ENCODE results near the gene COMMD6.
"Not testable (repeated sequence)": the region's sequence is repeated elsewhere in the genome, so short reads cannot be mapped to it uniquely, and the experiment has no call there.

The COMMD6 gene

GRCh38 chr13:75554981-75555380 is 17.3 kb upstream of the COMMD6 start:
- Histone ChIP-seq H3K9ac (ENCODE audit: low read length) (no peak overlapping the region), H3K27ac (ENCODE audit: low read depth, low read length) (no peak overlapping the region), H3K4me3 (ENCODE audit: low read depth, low read length) (no peak overlapping the region), H3K9me3 (ENCODE audit: control insufficient read depth, insufficient read depth, low read depth, low read length) (no peaks in the 10 kb centered on the region), H3K27me3 (ENCODE audit: control insufficient read depth, insufficient read depth, low read length) (no peaks in the 10 kb centered on the region), H3K36me3 (ENCODE audit: control insufficient read depth, insufficient read depth, low read length) (peaks cover 18% of the 10 kb centered on the region), H3K4me1 (ENCODE audit: control insufficient read depth, insufficient read depth, low read length) (peaks cover 4% of the 10 kb centered on the region; the same call in 1 of the 2 replicates)

DNA sequence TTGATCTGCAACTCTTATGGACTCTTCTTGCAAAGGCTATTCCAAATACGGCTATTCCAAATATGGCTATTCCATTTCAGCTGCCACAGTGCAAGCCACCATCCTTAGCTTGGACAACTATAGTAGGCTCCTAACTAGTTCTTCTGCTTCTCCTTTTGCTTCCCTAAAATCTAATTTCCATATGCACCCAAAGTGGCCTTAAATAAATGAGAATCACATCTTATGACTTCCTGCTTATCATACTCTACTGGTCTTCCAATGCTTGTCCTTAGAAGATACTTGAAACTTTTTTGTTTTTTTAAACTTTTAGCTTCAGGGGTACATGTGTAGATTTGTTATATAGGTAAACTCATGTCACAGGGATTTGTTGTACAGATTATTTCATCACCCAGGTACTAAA is 16.8 kb upstream of the COMMD6 start:
- no peaks in the 10 kb centered on the region for H3K27me3 ChIP-seq (ENCODE audit: control insufficient read depth, insufficient read depth, low read length)
- H3K9ac ChIP-seq (ENCODE audit: low read length) = no peak overlapping the region
- no peak overlapping the region for H3K4me3 ChIP-seq (ENCODE audit: low read depth, low read length)
- H3K4me1 ChIP-seq (ENCODE audit: control insufficient read depth, insufficient read depth, low read length) = peaks cover 4% of the 10 kb centered on the region; the same call in 1 of the 2 replicates
- peaks cover 18% of the 10 kb centered on the region for H3K36me3 ChIP-seq (ENCODE audit: control insufficient read depth, insufficient read depth, low read length)
- H3K27ac ChIP-seq (ENCODE audit: low read depth, low read length) = no peak overlapping the region
- no peaks in the 10 kb centered on the region for H3K9me3 ChIP-seq (ENCODE audit: control insufficient read depth, insufficient read depth, low read depth, low read length)

- Histone ChIP-seq H3K9ac (ENCODE audit: low read length) (peak overlapping the region; percentile 98), H3K36me3 (ENCODE audit: control insufficient read depth, insufficient read depth, low read length) (peaks cover 13% of the 10 kb centered on the region), H3K4me3 (ENCODE audit: low read depth, low read length) (peak overlapping the region; percentile 89), H3K9me3 (ENCODE audit: control insufficient read depth, insufficient read depth, low read depth, low read length) (no peaks in the 10 kb centered on the region), H3K27me3 (ENCODE audit: control insufficient read depth, insufficient read depth, low read length) (no peaks in the 10 kb centered on the region), H3K27ac (ENCODE audit: low read depth, low read length) (no peak overlapping the region), H3K4me1 (ENCODE audit: control insufficient read depth, insufficient read depth, low read length) (peaks cover 9% of the 10 kb centered on the region)
Observed at GRCh38 chr13:75550159-75550567, 12.5 kb upstream of the COMMD6 start.

DNA sequence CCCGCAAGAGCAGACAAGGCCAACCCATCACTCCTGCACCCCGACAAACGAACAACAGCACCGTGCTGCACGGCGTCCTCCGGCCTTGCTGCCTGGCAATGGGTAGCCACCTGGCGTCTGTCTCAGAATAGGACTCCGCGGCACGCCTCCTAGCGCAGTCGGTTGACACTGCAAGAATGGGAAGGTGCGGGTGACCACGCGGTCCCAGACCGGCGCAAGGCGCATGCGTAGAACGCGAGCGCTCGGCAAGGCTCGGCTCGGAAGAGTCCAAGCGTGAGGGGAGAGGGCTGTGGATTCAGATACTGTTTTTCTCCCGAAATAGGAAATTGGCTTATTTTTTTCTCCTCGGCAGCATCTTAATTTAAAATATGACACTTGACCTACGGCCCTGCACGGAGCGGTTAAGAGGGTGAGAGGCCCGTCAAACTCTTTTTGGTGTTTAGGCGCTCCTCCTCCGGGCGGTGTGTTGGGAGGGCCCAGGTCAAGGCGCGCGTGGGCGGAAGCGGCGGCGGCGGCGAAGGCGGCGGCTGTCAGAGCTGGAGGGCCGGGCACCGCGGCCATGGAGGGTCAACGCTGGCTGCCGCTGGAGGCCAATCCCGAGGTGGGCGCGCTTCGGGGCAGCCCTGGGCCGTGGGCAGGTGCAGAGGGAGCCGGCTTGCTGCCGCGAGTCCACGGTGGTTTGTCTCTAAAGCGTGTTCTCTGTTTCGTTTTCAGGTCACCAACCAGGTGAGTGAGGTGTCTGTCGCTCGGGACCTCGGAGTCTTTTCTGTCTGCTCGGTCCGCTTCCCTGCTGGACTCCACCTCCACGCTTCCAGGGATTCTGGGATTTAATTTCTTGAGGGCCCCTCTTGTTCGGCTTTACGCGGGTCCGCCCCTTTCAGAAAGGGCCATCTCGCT is 11.9 kb upstream of the COMMD6 start, which contains the start of gene UCHL3:
UCHL3 (plus strand) TSS at position 530 of the 897 bp plus-strand sequence; CDS start at position 560, 30 bp downstream.
- Histone ChIP-seq H3K4me1 (ENCODE audit: control insufficient read depth, insufficient read depth, low read length) (peaks cover 9% of the 10 kb centered on the region), H3K27me3 (ENCODE audit: control insufficient read depth, insufficient read depth, low read length) (no peaks in the 10 kb centered on the region), H3K27ac (ENCODE audit: low read depth, low read length) (peak within 1 kb of the TSS; percentile 99), H3K4me3 (ENCODE audit: low read depth, low read length) (peak within 1 kb of the TSS; percentile 89), H3K9me3 (ENCODE audit: control insufficient read depth, insufficient read depth, low read depth, low read length) (no peaks in the 10 kb centered on the region), H3K9ac (ENCODE audit: low read length) (peak within 1 kb of the TSS; percentile 98), H3K36me3 (ENCODE audit: control insufficient read depth, insufficient read depth, low read length) (peaks cover 7% of the 10 kb centered on the region; the same call in 1 of the 2 replicates)

GRCh38 chr13:75547917-75548316 is 10.3 kb upstream of the COMMD6 start:
- H3K36me3 ChIP-seq (ENCODE audit: control insufficient read depth, insufficient read depth, low read length) = no peaks in the 10 kb centered on the region
- H3K9me3 ChIP-seq (ENCODE audit: control insufficient read depth, insufficient read depth, low read depth, low read length) = no peaks in the 10 kb centered on the region
- no peak overlapping the region for H3K4me3 ChIP-seq (ENCODE audit: low read depth, low read length)
- H3K27me3 ChIP-seq (ENCODE audit: control insufficient read depth, insufficient read depth, low read length) = no peaks in the 10 kb centered on the region
- H3K4me1 ChIP-seq (ENCODE audit: control insufficient read depth, insufficient read depth, low read length) = peaks cover 9% of the 10 kb centered on the region
- H3K9ac ChIP-seq (ENCODE audit: low read length) = no peak overlapping the region
- H3K27ac ChIP-seq (ENCODE audit: low read depth, low read length) = no peak overlapping the region

GRCh38 chr13:75545386-75545785 is 7.7 kb upstream of the COMMD6 start:
- H3K27me3 ChIP-seq (ENCODE audit: control insufficient read depth, insufficient read depth, low read length); H3K4me3 ChIP-seq (ENCODE audit: low read depth, low read length); H3K9me3 ChIP-seq (ENCODE audit: control insufficient read depth, insufficient read depth, low read depth, low read length); H3K9ac ChIP-seq (ENCODE audit: low read length); H3K27ac ChIP-seq (ENCODE audit: low read depth, low read length); H3K4me1 ChIP-seq (ENCODE audit: control insufficient read depth, insufficient read depth, low read length); H3K36me3 ChIP-seq (ENCODE audit: control insufficient read depth, insufficient read depth, low read length): not testable (repeated sequence)

GRCh38 chr13:75544681-75545330 is 7.2 kb upstream of the COMMD6 start:
- Histone ChIP-seq H3K9me3 (ENCODE audit: control insufficient read depth, insufficient read depth, low read depth, low read length) (no peaks in the 10 kb centered on the region), H3K36me3 (ENCODE audit: control insufficient read depth, insufficient read depth, low read length) (no peaks in the 10 kb centered on the region), H3K9ac (ENCODE audit: low read length) (no peak overlapping the region), H3K4me3 (ENCODE audit: low read depth, low read length) (no peak overlapping the region), H3K4me1 (ENCODE audit: control insufficient read depth, insufficient read depth, low read length) (peaks cover 5% of the 10 kb centered on the region), H3K27ac (ENCODE audit: low read depth, low read length) (no peak overlapping the region), H3K27me3 (ENCODE audit: control insufficient read depth, insufficient read depth, low read length) (no peaks in the 10 kb centered on the region)

- no peak overlapping the region for H3K4me3 ChIP-seq (ENCODE audit: low read depth, low read length)
- H3K27me3 ChIP-seq (ENCODE audit: control insufficient read depth, insufficient read depth, low read length) = no peaks in the 10 kb centered on the region
- peaks cover 2% of the 10 kb centered on the region for H3K9me3 ChIP-seq (ENCODE audit: control insufficient read depth, insufficient read depth, low read depth, low read length)
- no peaks in the 10 kb centered on the region for H3K4me1 ChIP-seq (ENCODE audit: control insufficient read depth, insufficient read depth, low read length)
- no peaks in the 10 kb centered on the region for H3K36me3 ChIP-seq (ENCODE audit: control insufficient read depth, insufficient read depth, low read length)
- H3K27ac ChIP-seq (ENCODE audit: low read depth, low read length) = no peak overlapping the region
- no peak overlapping the region for H3K9ac ChIP-seq (ENCODE audit: low read length)
Observed at GRCh38 chr13:75541961-75542360, 4.3 kb upstream of the COMMD6 start.

DNA sequence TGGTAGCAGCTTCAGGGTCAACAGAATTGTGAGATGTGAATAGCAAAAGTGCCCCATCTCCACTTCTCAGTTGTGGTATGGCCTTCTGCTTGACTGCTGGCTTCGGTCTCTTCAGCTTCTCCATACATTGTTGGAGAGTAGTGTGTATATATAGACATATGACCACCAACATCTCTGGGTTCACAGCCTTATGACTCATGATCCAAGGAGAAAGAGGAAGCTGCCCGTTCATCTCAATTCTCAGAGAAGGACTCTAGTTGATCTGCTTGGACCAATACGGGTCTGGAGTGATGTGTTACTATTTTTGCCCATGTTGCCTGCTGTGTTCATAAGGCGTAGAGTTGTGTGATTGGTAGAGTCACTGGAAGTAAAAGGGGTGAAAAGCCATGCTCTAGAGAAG is 3.6 kb upstream of the COMMD6 start:
- Histone ChIP-seq H3K36me3 (ENCODE audit: control insufficient read depth, insufficient read depth, low read length) (peaks cover 2% of the 10 kb centered on the region; the same call in 1 of the 2 replicates), H3K4me1 (ENCODE audit: control insufficient read depth, insufficient read depth, low read length) (0 out of 2 replicates have a peak, but pooled peaks cover 6% of the 10 kb centered on the region), H3K9ac (ENCODE audit: low read length) (no peak overlapping the region), H3K27me3 (ENCODE audit: control insufficient read depth, insufficient read depth, low read length) (no peaks in the 10 kb centered on the region), H3K4me3 (ENCODE audit: low read depth, low read length) (no peak overlapping the region), H3K9me3 (ENCODE audit: control insufficient read depth, insufficient read depth, low read depth, low read length) (peaks cover 2% of the 10 kb centered on the region), H3K27ac (ENCODE audit: low read depth, low read length) (no peak overlapping the region)

GRCh38 chr13:75533861-75534260 is 3.8 kb downstream of the COMMD6 start:
- no peak overlapping the region for H3K27ac ChIP-seq (ENCODE audit: low read depth, low read length)
- no peaks in the 10 kb centered on the region for H3K27me3 ChIP-seq (ENCODE audit: control insufficient read depth, insufficient read depth, low read length)
- 0 out of 2 replicates have a peak, but pooled peaks cover 8% of the 10 kb centered on the region for H3K4me1 ChIP-seq (ENCODE audit: control insufficient read depth, insufficient read depth, low read length)
- peaks cover 1% of the 10 kb centered on the region for H3K9me3 ChIP-seq (ENCODE audit: control insufficient read depth, insufficient read depth, low read depth, low read length)
- no peak overlapping the region for H3K9ac ChIP-seq (ENCODE audit: low read length)
- H3K36me3 ChIP-seq (ENCODE audit: control insufficient read depth, insufficient read depth, low read length) = peaks cover 33% of the 10 kb centered on the region
- H3K4me3 ChIP-seq (ENCODE audit: low read depth, low read length) = no peak overlapping the region

DNA sequence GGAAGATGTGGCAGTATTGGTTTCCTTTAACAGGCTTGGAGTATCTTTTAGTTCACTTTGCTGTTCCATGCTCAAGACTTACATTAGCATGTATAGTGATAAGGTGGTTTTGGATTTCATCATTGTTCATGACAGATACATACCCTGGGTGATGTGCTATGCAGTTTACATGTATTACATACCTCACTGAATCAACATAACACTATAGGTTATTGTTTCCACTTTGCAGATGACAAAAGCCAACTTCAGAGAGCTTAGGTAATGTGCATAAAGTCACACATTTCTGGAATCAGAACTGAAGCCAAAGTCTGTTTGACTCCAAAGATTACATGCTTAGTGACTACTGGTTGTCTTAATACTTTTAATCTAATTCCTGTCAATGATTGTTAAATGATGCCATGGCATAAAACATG is 7.1 kb downstream of the COMMD6 start:
- H3K27ac ChIP-seq (ENCODE audit: low read depth, low read length) = no peak overlapping the region
- H3K27me3 ChIP-seq (ENCODE audit: control insufficient read depth, insufficient read depth, low read length) = no peaks in the 10 kb centered on the region
- peaks cover 49% of the 10 kb centered on the region for H3K36me3 ChIP-seq (ENCODE audit: control insufficient read depth, insufficient read depth, low read length)

More for the DNA sequence above, 7.1 kb downstream of the COMMD6 start:
- Histone ChIP-seq H3K9me3 (ENCODE audit: control insufficient read depth, insufficient read depth, low read depth, low read length) (no peaks in the 10 kb centered on the region), H3K4me1 (ENCODE audit: control insufficient read depth, insufficient read depth, low read length) (no peaks in the 10 kb centered on the region), H3K9ac (ENCODE audit: low read length) (no peak overlapping the region), H3K4me3 (ENCODE audit: low read depth, low read length) (no peak overlapping the region)

All from HUES6 (cell line).